Ovary (tissue), 3 donors: Measurements from ENCODE around the gene DYNLT3.

ENCODE experiments used
- CTCF ChIP-seq, 3 donors: fragments of 450-650 bp in 2 of 3; fragments of 200-600 bp in 1 of 3; IDR thresholded peaks; one replicate each; pipeline versions ENCODE4 v1.5.1 to v1.8.0; 2016 to 2022; ENCODE audit warnings: antibody characterized with exemption in 3 of 3, mild to moderate bottlenecking in 1 of 3
- EP300 ChIP-seq: sonication (generic); formaldehyde crosslinking; IDR thresholded peaks from one replicate; pipeline ENCODE4 v1.6.1; 2017; ENCODE audit warnings: antibody characterized with exemption
- POLR2A ChIP-seq: fragments of 450-650 bp; IDR thresholded peaks from one replicate; pipeline ENCODE4 v1.6.1; 2017; ENCODE audit warnings: antibody characterized with exemption, mild to moderate bottlenecking, moderate library complexity
- donor health status: DM: no; HTN: no; CAD: no.

GRCh38 chrX:37803057-37803456 lies 44.3 kb downstream of the DYNLT3 start:
- TF ChIP-seq POLR2A (no peak), CTCF (IDR thresholded peaks at IDR 0.05) (no peak), EP300 (no peak)
